NCI-H2196 treated with DMSO at 0.1 percent for 48 hours (cell line): ENCODE measurements around the gene HOXB6.

Source experiments
- DNase-seq: peaks from one replicate; lab custom pipeline; 2025; ENCODE audit not compliant: unreplicated experiment; lab: John Stamatoyannopoulos, UW

HOXB6 gene

DNA sequence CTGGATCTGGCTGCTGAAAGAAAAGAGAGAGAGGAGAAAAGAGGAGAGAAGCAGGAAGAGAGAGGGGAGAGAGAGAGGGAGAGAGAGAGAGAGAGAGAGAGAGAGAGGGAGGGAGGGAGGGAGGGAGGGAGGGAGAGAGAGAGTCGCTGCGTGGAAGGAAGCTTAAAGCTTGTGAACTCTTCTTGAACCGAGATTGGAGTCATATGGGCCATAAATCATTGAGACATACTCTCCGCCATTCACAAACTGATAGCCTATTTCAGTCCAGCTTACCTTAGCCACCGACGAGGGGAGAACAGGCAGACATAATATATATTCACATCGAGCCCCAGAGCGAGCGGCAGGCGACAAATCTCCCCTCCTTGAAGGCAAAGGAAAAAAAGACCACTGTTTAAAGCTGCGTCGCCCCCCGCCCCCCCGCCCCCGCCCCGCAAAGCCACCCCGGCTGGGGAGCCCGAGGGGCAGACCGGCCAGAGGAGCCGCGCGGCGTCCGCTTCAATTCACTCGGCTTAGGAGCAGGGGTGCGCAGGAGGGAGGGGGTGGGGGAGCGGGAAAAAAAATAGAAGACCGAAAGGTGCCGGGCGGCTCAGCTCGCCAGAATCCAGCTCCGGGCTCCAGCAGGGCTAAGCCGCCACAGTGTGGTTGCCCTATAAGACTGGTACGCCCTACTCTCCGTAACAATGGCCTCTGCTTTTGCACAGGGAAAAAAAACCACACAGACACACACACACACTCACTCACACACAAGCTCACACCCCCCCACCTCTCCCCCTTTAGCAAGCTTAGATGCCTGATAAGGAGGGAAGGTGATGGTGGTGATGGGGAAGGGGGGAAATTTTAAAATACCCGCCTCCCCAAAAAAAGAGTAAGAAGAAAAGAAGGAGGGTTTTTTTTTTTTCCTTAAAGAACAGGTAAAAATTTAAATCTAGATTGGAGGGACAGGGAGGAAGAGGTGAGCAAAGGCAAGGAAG is 49.2 kb downstream of the HOXB6 start:
- no peak for DNase-seq

DNA sequence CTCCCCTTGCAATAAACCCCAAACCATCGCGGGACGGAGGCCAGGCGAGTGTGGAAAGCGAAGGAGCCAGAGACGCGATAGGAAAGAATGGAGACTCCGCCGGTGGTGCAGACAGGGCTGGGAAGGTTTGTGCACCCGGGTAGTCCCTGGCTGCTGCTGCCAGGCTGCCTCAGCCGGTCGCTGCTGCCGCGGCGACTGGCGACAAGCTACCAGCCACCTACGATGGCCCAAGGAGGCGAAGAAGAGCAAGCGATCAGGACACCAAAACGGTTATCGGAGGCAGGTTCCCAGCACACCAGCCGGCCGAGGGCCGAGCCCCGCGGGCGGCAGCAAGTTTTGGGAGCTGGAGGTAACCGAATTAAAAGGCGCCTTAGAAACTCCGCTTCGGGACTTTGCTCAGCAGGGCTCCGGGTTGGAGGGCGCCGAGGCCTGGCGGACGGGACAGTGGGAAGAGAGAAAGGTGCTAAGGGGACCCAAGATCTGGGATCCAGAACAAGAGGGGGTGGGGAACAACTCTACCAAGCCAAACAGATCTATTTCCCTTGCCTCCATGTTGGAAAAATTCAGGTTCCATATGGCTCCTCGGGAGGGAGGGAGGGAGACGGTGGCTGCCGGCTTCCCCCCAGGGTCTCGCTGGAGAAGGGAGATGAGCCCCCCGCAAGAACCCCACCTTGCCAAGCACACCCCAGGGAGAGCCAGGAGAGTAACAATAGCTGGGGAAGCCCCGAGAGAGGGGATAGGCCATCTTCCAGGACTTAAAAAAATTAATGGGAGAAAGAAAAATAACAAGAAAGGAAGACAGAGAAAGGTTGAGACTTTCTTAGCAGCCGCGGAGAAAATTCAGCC is 50.2 kb downstream of the HOXB6 start:
- no peak for DNase-seq

DNA sequence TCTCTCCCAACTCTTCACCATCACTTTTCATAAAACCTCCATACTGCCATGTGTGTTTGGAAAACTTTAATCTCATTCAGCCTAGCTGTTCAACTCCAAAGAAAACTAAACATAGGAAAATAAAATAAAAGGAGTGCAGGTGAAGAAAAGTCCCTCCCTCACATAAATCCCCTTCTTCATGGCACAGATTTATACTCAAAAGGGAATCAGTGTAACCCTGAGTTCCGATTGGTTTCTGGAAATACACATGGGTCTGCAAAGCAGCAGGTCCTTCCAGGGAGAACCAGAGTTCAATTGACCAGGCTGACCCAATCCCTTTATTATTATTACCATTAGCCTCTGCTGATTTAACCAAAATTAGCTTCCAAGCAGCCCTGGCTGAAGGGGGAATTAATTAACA is 51.0 kb downstream of the HOXB6 start:
- no peak for DNase-seq

DNA sequence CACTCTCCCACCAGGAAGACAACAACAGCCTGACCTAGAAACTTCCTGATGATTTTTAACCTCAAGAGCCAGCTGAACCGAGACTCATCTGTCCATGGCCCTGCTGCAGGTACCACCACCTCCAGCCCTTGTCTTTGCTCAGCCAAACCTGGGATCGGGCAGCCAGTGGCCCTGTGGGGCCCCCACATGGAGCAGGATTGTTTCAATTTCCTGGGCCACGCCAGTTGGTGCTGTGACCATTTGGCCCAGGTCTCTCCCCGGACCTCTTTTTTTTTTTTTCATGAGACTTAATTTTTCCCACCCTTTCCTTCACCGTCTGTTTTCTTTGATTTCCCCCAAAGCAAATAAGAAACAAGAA is 51.6 kb downstream of the HOXB6 start:
- no peak for DNase-seq

DNA sequence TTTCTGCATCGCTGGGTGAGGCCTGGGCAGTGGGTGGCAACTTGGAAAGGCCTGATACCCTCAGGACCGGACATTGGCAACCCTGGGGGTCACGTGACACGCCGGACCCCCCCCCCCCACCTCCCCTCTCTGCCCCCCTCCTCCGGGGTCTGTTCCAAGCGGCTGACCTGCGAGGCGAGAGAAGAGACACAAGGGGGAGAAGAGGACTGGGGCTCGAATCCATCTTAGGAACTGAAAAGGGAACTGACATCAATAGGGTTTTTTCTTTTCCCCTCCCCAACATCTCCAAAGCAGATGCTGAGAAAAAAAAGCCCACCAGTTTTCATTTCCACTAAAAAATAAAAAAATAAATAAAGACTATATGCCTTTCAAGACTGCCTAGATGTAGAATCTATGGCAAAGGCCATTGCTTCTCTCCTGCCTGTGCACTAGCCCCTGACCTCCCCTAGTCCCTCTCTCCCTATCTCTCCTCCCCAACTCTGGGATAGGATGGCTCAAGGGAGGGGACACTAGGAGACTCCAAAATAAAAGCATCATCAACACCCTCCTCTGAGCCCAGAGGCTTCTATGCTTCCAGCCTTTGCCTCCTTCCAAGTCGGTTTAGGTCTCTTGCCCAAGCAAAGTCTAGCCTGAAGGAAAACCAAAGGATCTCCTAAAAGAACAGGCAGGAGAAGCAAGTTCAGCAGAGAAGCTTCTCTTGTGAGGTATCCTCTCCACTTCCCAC is 52.2 kb downstream of the HOXB6 start:
- no peak for DNase-seq

DNA sequence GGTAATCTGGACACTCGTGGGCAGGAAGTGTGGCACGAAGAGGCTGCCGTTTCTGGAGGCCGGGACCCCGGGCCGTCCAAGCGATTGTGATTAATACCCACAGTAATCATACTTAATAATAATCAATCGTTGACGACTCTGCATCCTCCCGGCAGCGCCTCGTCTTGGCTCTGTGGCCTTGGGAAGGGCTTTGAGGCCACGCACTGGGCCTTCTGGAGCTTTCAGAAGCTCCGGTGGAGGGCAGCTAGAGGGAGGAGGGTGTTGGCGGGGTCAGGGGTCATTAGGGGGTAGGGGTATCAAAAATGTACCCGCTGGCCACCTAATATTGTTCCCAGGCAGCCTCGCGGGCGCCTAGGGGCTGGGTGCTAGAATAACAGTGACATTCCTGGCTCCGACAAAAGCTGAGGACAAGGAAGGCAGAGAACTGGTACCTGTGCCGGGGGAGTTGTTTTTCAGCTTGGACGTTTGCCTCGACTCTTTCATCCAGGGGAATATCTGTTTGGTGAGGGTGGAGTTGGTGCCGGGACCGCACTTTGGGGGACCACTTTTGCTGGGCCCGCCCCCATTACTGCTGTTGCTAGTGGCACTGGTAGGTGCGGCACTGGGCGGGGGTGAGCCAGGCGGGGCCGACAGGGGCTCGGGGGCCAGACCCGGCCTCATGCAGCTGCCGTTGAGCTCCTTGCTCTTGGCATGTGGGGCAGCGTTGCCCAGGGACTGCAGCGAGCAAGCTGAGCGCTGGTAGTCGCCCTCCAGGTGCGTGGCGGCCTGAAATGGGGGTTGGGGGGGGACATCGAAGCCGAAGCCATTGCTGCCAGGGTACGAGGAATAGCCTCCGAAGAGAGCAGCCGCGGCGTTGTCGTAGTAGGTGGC is 53.0 kb downstream of the HOXB6 start:
- DNase-seq = no peak

DNA sequence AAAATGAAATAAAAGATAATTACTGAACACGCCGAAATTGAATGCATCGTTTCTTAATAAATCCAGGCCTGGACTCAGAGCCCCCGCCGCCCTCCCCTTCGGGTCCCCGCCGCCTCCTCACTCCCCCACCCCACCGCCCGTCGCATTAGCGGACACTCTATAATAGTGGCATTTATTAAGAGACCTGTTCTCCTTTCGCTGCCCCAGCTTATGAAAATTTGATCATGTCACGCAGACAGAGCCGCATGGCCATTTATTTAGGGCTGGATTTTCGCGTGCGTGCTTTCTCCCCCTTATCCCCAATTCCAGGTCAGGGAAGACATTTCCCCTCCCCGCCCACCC is 53.6 kb downstream of the HOXB6 start:
- no peak for DNase-seq

DNA sequence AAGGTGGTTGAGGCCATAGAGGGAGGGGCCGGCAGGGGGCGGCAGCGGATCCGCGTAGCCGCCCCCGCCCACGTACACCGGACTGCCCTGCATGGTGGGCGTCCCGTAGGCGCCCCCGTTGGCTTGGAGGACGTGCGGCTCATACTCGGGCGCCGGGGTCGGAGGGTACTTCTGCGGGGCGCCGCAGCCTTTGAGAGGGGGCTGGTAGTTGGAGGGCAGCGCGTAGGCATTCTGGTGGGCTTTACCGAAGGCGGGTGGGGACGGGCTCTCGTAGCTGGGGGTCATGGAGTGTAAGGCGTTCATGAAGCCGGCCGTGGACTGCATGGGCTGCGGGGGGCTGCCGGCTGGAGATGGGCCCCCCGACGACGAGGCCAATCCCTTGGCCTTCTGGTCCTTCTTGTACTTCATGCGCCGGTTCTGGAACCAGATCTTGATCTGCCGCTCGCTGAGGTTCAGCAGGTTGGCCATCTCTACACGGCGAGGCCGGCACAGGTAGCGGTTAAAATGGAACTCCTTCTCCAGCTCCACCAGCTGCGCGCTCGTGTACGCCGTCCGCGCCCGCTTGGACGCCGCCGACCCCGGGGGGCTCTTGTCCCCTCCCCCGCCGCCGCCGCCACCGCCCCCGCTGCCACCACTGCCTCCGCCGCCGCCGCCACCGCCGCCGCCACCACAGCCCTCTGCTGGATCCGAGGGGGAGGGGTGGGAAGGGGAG is 54.1 kb downstream of the HOXB6 start:
- DNase-seq = no peak

DNA sequence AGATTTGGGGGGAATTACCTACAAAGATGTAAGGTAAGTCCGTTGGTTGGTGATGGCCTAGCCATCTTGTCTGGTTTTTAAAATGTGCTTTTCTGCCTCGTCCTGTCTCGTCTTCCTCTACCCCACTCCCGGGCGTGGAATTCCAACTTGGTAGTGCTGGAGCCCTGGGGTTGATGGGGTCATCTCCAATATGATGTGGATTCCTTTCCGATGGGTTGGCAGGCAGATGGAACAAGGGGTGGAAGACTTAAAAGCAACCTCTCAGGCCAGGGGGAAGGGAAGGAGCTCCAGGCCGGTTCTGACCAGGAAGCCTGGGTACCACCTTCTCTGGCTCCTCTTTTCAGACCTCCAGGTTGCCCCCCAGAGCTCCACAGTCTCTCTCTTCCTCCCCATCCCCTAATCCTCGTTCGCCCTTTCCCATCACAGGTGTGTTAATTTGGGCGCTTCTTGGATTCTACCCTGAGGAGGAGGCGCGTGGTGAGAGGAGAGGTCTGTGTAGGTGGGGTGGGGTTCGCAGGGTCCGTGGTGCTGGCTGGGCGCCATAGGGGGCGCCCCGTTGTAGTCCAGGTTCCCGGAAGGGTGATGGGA is 54.8 kb downstream of the HOXB6 start:
- no peak for DNase-seq

DNA sequence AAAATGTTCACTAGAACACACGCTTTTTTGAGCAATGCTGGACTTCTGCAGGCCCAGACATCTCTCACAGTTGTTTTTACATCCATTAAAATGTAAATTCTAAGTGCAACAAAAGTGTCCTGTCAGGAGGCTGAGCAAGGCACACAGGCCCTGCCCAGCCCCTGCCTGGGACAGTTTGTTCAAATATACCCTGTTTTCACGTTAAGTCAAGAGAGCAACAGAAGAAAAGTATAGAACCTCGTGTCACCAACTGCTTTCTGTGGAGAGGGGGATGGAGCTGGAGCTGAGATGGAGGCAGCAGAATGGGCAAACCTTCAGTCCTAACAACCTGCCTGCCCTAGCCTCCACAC is 55.5 kb downstream of the HOXB6 start:
- no peak for DNase-seq

DNA sequence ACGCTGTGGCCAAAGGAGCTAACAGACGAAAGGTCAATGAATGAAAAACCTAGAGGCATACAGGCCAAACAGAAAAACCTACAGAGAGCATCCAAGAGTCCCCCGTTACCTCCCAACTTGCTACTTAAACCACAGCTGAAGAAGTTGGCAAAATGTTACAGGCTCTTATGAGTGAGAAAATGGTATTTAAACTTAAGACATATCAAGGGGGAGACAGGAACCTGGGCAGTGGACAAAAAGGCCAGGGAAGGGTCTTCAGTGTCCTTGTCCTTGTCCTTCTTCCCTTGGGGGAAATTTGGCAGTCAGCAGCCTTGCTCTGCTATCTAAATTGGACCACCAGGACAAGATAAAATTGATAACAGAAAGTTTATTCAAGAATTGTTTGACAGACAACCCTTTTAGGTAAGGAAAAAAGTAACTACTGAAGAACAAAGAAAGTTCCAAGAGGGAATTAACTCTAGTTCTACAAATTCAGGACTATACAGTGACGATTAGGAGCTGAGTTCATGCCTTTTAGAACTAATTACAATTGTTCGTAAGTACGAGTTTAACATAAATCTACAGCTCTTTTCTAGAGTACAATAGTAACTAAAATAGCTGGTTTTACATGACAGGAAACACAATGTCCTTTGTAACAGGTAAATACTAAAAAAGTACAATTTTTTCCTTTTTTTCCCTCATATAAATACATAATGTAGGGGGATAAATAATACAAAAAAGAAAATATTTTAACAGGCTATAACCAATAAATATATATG is 56.1 kb downstream of the HOXB6 start:
- no peak for DNase-seq

DNA sequence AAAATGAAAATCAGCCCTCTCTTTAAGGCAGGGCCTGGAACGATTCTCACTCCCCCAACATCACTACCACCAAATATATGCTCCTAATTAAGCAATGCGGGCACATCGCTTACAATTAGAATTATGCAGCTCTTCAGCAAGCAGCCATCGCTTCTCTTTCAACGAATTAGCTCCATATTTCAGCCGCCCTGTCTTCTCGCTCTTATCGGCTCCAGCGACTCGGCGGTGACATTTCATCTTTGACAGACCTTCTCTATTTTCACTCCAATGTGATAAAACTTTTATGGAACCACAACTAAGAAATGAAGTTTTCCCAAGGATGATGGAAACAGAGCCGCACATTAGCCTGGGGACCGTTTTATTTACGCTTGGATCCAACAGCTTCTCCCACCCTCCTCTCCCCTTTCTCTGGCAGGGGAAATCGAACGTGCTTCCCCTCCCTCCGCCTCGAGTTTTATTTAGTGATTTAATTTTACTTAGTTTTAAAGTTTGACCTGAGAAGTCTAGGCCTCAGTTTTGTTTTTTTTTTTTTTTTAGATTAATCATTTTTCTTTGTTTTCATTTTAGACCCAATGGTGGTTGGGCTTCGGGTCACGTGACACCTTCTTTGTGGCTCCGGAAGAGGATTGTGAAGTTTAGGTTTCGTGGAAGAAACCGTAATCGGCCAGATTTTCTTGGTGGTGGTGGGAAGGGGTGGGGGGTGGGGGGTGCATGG is 56.8 kb downstream of the HOXB6 start:
- no peak for DNase-seq

DNA sequence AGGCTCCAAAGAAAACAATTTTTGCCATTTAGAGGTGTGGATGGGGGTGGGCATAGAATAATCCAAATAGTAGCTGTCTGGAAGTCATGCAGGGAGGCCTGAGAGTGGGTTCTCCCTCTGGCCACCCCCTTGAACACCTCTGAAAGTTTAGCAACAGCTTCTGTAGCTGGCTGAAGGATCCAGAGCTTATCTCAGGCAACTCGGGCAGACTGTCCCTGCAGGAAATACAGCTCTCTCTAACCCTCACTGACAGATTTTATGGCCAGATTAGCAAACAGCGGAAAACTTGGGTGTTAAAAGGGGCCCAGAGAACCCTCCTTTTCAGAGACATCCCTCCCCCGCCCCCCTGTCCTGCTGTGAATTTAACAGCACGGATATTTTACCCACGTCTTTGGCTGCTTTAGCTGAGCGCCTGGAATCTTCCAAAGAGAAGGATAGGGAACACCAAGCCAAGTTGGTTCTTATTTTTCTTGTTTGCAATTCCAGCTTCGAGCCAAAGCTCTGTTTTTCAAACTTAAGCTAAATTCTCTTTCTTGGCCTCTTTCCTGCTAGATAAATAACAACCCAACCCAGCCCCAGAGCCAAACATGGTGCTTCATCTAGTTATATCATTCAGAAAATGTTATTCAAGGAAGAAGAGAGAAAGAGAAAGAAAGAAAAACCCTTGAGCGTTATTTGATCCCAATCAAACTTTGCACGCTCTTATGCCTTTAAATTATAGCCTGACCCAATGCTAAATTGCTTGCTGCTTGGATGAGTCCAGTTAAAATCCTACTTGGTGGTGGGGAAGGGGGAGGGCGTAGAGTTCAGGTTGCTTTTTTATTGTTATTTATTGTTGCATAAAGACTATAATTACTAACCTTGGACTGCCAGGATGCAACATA is 57.6 kb downstream of the HOXB6 start:
- peak; percentile 41 for DNase-seq

DNA sequence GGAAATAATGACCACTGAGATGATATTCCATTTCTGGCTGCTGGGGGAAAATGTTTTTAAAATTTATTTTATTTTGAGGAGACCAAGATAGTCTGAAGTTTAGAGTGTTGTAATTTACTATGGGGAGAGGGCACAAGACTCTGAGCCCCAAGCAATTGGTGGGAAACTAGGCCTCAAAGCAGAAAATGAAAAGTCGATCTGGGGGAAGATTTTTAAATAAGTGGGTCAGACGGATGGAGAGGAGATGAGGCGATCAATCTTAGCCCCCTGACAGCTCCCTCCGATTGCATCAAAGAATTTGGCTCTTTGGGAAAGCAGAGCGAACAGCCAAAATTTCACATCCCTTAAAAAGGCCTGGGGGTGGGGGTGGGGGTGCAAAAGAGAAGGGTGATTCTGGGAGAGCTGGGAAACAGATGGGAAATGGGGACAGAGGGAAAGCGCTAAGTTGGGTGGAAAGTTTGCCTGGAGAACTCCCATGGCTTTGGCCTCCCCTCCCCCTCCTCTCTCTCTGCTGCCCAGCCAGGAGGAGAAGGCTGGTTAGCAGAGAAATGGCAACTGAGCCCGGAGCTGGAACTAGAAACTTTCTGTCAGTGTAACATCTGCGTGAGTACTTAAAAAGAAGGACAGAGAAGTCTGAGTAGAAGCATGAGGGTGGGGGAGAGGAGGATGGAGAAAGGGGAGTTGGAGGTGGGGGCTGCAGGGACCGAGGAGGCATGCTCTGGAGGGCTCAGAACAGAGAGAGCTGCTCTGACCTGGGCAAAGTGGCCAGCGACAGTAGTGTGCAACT is 58.5 kb downstream of the HOXB6 start:
- DNase-seq = peak; percentile 10
